C1 segment of cervical spinal cord (tissue), 14 donors: Measurements from ENCODE around the gene OXNAD1.

ENCODE experiments used
- DNase-seq, 14 donors: peaks; one replicate each; lab custom pipeline; 2025; lab: John Stamatoyannopoulos, UW

The OXNAD1 gene, protein sequence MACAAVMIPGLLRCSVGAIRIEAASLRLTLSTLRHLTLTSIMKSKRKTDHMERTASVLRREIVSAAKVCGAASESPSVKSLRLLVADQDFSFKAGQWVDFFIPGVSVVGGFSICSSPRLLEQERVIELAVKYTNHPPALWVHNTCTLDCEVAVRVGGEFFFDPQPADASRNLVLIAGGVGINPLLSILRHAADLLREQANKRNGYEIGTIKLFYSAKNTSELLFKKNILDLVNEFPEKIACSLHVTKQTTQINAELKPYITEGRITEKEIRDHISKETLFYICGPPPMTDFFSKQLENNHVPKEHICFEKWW

DNA sequence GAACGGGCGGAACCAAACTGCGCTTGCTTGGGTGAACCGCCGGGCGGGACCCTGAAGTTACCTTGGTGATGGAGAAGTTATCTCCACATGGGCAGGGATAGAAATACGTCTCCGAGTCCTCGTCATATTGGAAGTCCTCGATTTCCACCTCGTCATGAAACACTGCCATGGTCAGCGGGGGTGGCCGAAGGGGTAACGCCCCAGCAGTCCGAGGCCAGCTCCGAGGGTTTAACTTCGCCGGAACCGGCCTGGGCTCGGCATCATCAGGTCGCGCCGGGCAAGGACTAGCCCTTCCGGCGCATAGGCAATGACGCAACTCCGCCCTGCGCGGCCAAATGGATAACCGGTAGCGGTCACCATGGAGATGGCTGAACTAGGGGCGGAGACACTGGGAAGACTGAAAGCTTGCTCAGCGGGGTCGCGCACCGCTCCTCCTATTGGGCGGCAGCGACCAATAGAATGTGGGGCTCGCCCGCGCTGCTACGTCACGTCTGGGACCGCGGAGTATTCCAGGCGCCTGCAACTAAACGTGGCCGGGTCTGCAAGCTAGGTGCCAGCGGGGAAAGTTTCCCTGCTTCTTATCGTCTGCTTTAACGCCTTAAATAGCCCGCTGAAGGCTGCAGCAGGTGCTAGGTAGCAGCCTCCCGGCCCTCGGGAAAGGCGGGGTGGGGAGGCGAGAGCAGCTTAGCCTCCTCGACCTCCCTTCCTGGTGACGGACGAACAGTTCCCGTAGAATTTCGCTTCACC lies at the start of gene OXNAD1, which contains the start of gene DPH3:
Gene OXNAD1, plus strand, starts transcription at position 505 of the 747 bp plus-strand sequence. CDS start 5,741 bp downstream, outside the sequence.
Gene DPH3, minus strand, starts transcription at position 236 of the 747 bp plus-strand sequence. Its CDS starts 67 bp downstream, at position 169.
- peak; percentile 83 to 99 (median 98) for DNase-seq

DNA sequence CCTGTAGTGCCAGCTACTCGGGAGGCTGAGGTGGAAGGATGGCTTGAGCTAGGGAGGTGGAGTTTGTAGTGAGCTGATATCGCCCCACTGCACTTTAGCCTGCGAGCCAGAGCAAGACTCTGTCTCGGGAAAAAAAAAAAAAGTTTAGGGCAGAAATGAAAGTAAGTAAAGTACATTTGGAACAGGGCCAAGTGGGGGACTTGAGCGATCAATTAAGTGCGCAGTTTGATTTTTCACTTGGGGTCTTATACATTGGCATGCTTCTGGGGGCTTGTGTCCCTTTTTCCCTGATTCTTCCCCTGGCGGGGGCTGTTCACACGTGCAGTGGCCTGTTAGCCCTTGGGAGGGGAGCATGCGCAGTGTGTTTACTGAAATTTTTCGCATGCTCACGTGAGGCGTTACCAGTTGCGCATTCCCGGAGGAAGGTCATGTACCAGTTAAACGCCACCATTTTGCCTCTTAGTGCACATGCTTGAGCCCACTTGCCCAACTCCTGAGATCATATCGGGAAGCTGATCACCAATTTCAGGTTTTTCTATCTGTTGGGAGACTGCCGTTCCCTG lies 48.6 kb upstream of the OXNAD1 start:
- DNase-seq: no peak

DNA sequence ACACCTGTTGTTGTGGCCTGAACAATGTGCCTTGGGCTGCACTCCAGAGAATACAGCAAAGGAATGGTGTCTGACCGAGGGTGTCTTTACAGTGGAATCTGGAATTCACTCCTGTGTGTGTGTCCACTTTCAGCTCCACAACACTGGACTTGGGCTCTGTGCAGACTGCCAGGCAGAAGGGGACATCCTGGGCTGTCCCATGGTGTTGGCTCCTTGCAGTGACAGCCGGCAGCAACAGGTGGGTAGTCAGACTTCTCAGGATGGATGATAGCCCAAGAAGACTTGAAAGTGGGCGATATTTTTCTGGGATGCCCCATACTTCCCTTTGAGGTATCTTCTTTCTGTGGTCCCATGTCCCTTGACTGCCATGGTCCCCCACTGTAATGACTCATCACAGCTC lies 45.2 kb upstream of the OXNAD1 start:
- no peak for DNase-seq

- no peak for DNase-seq
These were observed 43.0 kb upstream of the OXNAD1 start for GRCh38 chr3:16221990-16222389.

- DNase-seq: peak in 1 of 14 donors; percentile 12
These were observed 42.5 kb upstream of the OXNAD1 start for GRCh38 chr3:16222547-16222946.

DNA sequence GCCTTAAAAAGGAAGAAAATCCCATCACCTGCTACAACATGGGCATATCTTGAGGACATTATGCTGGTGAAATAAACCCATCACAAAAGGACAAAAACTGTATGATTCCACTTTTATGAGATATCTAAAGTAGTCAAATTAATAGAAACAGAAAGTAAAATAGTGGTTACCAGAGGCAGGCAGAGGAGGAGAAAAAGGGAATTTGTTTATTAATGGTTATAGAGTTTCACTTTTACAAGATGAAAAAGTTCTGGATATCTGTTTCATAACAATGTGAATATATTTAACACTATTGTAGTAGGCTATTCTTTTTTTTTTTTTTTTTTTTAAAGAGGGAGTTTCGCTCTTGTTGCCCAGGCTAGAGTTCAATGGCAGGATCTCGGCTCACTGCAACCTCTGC lies 40.7 kb upstream of the OXNAD1 start:
- no peak for DNase-seq

DNA sequence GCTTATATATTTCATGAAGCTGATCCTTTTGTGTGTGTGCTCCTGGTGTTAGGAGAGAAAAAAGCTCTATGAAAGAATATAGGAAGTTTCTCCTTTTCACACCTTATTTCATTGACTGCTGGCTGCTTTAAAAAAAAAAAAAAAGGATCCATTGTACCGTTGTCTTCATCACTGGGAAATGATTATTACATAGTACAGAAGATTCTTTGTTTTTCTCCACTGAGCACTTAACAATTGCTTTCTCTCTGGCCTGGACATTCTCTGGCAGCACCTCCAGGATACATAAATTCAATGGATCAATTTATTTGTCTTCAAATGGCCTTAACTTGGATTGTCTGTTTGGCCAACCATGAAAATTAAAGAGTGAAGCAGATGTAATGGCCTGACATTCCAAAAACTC lies 37.4 kb upstream of the OXNAD1 start:
- DNase-seq: no peak

DNA sequence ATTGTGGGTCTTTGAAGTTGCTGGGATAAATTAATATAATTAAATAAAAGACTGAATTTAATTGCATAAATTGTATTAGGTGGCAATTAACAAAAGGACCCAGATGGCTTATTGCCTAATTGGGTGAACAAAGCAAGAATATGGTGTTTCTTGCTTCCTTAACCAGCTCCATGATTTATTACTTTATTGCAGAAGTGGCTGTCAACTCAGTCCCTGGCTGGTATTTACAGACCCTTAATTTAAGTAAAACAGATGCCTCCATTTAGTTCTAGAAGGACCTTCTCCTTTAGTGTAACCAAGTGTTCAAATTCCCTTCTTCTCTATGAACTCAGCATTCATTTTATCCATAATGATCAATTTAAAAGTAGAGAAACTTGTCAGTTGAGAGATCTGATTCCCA lies 35.3 kb upstream of the OXNAD1 start:
- DNase-seq: no peak

GRCh38 chr3:16231983-16232382 lies 33.0 kb upstream of the OXNAD1 start:
- DNase-seq: no peak

- DNase-seq: no peak
These were observed 31.2 kb upstream of the OXNAD1 start for GRCh38 chr3:16233806-16234205.

- no peak for DNase-seq
These were observed 30.7 kb upstream of the OXNAD1 start for GRCh38 chr3:16234281-16234680.

DNA sequence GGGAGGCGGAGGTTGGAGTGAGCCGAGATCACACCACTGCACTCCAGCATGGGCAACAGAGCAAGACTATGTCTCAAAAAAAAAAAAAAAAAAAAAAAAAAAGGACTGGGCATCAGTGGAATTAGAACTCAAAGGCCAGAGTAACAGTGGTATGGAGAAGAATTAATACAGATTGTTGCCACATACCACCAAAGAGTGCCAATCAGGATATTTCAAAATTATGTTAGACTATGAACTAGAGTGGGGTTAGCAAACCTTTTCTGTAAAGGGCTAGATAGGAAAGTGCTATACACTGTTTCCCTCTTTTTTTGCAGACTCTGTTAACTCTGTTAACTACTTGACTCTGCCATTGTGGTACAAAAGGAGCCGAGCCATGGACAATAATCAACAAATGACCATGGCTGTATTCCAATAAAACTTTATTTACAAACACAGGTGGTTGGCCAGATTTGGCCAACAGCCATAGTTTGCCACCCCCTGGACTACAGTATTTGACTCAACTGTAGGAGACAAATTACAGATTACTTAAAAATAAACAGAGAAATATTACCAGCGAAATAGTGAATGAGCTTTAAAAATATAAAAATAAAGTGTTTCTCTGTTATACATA lies 28.9 kb upstream of the OXNAD1 start:
- DNase-seq: no peak

DNA sequence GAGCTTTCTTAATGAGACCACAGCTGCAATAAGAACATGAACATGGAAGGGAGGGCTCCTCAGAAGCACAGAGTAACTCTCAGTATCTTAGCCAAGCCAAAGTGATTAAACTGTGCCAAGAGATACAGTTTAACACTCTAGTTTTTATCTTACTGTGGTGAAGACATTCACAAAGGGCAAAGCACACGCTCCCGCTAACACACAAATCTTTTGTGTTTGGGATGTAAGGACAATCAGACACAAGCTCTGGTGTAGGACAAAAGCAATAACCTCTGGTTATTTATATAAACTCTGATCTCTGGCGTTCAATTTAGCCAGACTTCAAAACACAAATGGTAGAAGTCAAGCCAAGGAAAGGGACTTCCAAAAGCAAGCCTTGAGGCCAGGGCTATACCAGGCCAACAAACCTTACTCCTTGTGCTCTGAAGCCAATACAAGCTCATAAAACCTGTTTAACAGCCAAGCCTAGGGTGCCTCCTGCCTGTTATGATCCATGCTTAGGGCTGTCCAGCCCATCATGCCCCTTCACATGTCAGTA lies 28.1 kb upstream of the OXNAD1 start:
- no peak for DNase-seq

- peak in 4 of 14 donors; percentile 10 to 90 (median 43) for DNase-seq
These were observed 25.8 kb upstream of the OXNAD1 start for GRCh38 chr3:16239086-16239770.

- DNase-seq: no peak
These were observed 25.2 kb upstream of the OXNAD1 start for GRCh38 chr3:16239780-16240179.

GRCh38 chr3:16240229-16241023 lies 24.6 kb upstream of the OXNAD1 start:
- DNase-seq: no peak

GRCh38 chr3:16241225-16241624 lies 23.8 kb upstream of the OXNAD1 start:
- DNase-seq: no peak

DNA sequence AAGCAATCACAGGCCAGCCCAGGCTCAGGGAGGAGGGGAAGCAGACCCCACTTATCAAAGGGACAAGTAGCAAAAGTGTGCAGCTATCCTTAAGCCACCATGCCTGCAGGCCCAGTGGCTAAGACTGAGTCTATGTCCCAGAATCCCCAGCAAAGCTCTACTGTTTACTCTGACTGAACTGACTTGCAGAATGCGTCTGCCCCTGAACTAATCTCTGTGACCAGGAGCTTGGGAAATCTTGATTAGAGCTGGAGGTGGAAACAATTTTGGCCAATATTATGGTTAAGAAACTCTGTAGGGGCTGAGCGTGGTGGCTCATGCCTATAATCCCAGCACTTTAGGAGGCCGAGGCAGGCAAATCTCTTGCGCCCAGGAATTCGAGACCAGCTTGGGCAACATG lies 22.8 kb upstream of the OXNAD1 start:
- no peak for DNase-seq

GRCh38 chr3:16243706-16244490 lies 21.1 kb upstream of the OXNAD1 start:
- DNase-seq: no peak

- DNase-seq: no peak
These were observed 19.4 kb upstream of the OXNAD1 start for GRCh38 chr3:16245609-16246008.
